NB4 (cell line): ENCODE measurements around the gene LIN7B.

Experiments used
- DNase-seq: peaks from one replicate; pipeline ENCODE4 v3.0.0; 2010; ENCODE audit warnings: low read depth
- H3K4me3 ChIP-seq: one replicate; pipeline ENCODE4 v1.5.1; 2011; ENCODE audit warnings: mild to moderate bottlenecking, low read depth, low read length, moderate library complexity
- MYC ChIP-seq: IDR thresholded peaks from 2 replicates; pipeline ENCODE4 v1.6.1; 2011; ENCODE audit warnings: low read depth, low read length
- POLR2A ChIP-seq: IDR thresholded peaks from 2 replicates; pipeline ENCODE4 v1.6.1; 2011; ENCODE audit warnings: mild to moderate bottlenecking; ENCODE audit not compliant: insufficient read length; ENCODE audit errors: extremely low read depth
- TF ChIP-seq, protein P1 (sequence below): IDR thresholded peaks from 2 replicates; pipeline ENCODE4 v1.6.1; 2011; ENCODE audit warnings: low read depth, low read length
- TF ChIP-seq, protein P2 (sequence below): IDR thresholded peaks from one replicate; pipeline ENCODE4 v1.5.1; 2012; ENCODE audit warnings: low read depth, low read length

LIN7B gene

DNA sequence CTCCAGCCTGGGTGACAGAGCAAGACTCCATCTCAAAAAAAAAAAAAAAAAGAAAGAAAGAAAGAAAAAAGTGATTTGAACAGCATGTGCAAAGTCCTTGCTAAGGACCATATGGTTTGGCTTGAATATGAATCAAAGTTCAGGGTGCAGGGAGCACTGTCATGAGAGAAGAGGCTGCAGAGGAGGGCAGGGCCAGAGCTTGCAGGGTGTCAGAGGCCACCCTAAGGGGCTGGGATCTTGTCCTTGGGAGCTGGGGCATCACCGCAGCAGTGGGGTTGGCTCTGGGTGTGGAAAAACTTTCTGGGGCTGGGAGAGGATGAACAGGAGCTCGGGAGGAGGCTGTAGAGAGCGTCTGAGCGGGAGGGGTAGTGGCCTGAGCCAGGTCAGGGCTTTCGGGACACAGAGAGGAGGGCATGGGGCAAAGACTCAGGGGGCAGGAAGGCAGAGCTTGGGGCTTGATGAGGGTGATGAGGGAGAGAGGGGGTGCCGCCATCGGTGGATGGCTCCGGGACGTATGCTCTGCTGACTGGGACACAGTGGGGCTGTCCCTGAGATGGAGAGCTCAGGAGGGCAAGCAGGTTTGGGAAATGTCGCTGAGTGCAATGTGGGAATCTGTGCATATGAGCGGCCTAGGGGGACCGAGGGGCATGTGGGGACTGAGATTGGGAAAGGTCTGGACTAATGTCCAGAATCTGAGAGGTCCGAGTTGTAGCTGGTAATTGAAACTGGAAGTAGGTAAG is 46.5 kb downstream of the LIN7B start:
- no peak for DNase-seq
- TF ChIP-seq MYC (no peak), POLR2A (no peak)
- TF ChIP-seq, protein P1, sequence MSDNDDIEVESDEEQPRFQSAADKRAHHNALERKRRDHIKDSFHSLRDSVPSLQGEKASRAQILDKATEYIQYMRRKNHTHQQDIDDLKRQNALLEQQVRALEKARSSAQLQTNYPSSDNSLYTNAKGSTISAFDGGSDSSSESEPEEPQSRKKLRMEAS, result no peak
- TF ChIP-seq, protein P2, sequence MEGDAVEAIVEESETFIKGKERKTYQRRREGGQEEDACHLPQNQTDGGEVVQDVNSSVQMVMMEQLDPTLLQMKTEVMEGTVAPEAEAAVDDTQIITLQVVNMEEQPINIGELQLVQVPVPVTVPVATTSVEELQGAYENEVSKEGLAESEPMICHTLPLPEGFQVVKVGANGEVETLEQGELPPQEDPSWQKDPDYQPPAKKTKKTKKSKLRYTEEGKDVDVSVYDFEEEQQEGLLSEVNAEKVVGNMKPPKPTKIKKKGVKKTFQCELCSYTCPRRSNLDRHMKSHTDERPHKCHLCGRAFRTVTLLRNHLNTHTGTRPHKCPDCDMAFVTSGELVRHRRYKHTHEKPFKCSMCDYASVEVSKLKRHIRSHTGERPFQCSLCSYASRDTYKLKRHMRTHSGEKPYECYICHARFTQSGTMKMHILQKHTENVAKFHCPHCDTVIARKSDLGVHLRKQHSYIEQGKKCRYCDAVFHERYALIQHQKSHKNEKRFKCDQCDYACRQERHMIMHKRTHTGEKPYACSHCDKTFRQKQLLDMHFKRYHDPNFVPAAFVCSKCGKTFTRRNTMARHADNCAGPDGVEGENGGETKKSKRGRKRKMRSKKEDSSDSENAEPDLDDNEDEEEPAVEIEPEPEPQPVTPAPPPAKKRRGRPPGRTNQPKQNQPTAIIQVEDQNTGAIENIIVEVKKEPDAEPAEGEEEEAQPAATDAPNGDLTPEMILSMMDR, result no peak
- H3K4me3 ChIP-seq, result no peak overlapping the region

DNA sequence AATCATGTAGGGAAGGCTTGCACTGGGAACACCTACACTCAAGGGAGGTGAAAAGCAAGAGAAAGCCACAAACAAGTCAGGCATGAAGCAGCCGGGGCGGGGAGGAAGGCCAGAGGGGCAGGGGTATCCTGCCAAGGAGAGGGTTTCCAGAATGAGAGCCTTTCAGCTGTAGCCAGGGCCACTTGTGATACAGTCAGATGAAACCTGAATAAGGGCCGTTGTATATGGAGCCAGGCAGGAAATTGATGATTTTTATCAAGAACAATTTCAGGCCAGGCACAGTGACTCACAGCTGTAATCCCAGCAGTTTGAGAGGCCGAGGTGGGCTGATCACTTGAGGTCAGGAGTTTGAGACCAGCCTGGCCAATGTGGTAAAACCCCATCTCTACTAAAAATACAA is 47.8 kb downstream of the LIN7B start:
- DNase-seq, result no peak
- no peak overlapping the region for H3K4me3 ChIP-seq
- TF ChIP-seq POLR2A (no peak), MYC (no peak)
- TF ChIP-seq, protein P2, result no peak
- TF ChIP-seq, protein P1, result no peak

DNA sequence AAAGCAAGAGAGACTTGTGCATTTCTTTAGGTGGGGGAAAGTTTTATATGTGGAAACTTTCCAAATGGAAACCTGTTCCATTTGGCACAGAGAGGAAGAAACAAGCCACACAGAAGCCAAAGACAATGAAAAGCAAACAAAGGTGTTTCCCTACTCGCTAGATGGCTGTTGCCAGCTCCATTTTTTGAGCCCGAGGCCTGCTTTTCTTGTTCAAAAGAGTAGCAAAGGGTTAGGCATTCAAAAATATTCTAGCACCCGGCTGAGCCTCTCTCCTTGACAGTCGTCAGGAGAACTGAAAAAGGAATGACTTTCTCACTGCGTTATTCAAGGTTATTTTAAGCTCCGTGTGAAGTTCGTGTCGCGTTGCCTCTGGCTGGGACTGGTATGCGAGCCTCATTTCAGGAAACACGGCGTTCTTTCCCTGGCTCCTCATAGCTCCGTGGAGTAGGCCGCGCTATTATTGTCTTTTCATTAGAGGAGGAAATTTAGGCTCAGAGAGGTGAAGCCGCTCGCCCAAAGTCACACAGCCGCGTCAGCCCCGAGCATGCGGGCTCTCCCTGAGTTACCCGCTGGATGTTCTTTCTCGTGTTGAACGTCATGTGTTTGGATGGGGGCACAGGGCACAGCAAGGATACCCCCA is 51.1 kb downstream of the LIN7B start:
- no peak overlapping the region for H3K4me3 ChIP-seq
- TF ChIP-seq POLR2A (no peak), MYC (no peak)
- TF ChIP-seq, protein P2, result no peak
- TF ChIP-seq, protein P1, result no peak
- no peak for DNase-seq

DNA sequence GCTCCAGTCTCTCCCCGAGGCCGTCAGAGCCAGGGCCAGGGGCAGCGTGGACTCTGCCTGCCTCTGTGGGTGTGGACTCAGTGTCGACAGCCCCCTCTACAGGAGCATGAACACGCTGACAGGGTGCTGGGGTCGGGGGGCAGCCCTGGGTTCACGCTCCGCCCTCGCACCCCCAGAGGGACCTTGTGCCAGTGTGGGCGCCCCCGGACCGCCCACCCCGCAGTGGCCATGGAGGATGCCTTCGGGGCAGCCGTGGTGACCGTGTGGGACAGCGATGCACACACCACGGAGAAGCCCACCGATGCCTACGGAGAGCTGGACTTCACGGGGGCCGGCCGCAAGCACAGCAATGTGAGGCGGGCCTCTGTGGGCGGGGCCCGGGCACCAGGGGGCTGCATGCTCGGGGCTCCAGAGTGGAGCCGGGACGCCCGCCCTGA is 51.7 kb downstream of the LIN7B start:
- DNase-seq, result no peak
- no peak overlapping the region for H3K4me3 ChIP-seq
- TF ChIP-seq POLR2A (no peak), MYC (no peak)
- TF ChIP-seq, protein P1, result no peak
- TF ChIP-seq, protein P2, result no peak

DNA sequence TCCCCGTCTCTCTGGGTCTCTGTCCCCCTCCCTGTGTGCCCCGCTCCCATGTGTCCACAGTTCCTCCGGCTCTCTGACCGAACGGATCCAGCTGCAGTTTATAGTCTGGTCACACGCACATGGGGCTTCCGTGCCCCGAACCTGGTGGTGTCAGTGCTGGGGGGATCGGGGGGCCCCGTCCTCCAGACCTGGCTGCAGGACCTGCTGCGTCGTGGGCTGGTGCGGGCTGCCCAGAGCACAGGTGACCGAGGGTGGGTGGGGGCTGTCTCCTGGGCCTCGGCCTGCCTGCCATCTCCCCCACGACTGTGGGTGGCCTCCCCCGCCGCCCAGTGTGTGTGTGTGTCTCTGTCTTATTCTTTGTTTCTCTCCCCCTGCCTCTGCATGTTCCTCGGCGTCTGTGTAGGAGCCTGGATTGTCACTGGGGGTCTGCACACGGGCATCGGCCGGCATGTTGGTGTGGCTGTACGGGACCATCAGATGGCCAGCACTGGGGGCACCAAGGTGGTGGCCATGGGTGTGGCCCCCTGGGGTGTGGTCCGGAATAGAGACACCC is 53.8 kb downstream of the LIN7B start:
- DNase-seq, result no peak
- TF ChIP-seq, protein P1, result no peak
- TF ChIP-seq POLR2A (no peak), MYC (no peak)
- TF ChIP-seq, protein P2, result no peak

More for the DNA sequence above, 53.8 kb downstream of the LIN7B start:
- no peak overlapping the region for H3K4me3 ChIP-seq
